B cell (primary cell): ENCODE measurements around the gene HOXC6. TPM values are rescaled to one million over a fixed set of nuclear protein-coding genes. Genes with fewer than 3 reads are reported as not detected.
A peak's percentile ranks its signal among the peaks of the same experiment; 100 is the strongest.

ENCODE experiments used
- ATAC-seq: fragments of 200-7000 bp; cut with Tn5 transposase; one replicate; pipeline ENCODE4 v1.10.0; 2021; ENCODE audit warnings: low read depth, mild to moderate bottlenecking, moderate number of reproducible peaks, moderate library complexity
- CTCF ChIA-PET: fragments of 350-600 bp; sonication (Branson Sonifier 250); formaldehyde crosslinking; loops from one replicate; lab custom pipeline; 2021; ENCODE audit warnings: antibody characterized with exemption, inconsistent platforms; lab: Charles Lee
- POLR2A ChIA-PET: fragments of 350-600 bp; sonication (Branson Sonifier 250); formaldehyde crosslinking; loops from one replicate; lab custom pipeline; 2021; ENCODE audit warnings: antibody characterized with exemption; lab: Charles Lee
- DNase-seq: peaks from one replicate; pipeline ENCODE4 v3.0.0; 2013
- H2AFZ ChIP-seq: 2 replicates; pipeline ENCODE4 v1.6.1; 2012; ENCODE audit warnings: mild to moderate bottlenecking, low read depth, low read length; ENCODE audit not compliant: insufficient read depth, poor library complexity, severe bottlenecking
- H3K27ac ChIP-seq, 2 donors: 1 replicate in 1 of 2; 2 replicates in 1 of 2; pipeline ENCODE4 v1.5.1; 2012 to 2013; ENCODE audit warnings: low read length in 2 of 2, mild to moderate bottlenecking in 2 of 2, moderate library complexity in 1 of 2
- H3K27me3 ChIP-seq, 4 experiments: fragments of 200-600 bp in 1 of 4; sonication (generic) in 1 of 4; replicated peaks in 1 of 4; 1 replicate in 2 of 4; 2 replicates in 2 of 4; pipeline versions ENCODE4 v1.6.1 to v1.7.0; 2013 to 2016; ENCODE audit warnings: low read length in 3 of 4, mild to moderate bottlenecking in 2 of 4, mixed read lengths in 1 of 4, moderate library complexity in 1 of 4; ENCODE audit not compliant: insufficient read depth in 4 of 4, control insufficient read depth in 3 of 4; ENCODE audit errors: control extremely low read depth in 1 of 4
- H3K36me3 ChIP-seq, 2 experiments: replicated peaks in 1 of 2; 1 replicate in 1 of 2; 2 replicates in 1 of 2; pipeline versions ENCODE4 v1.6.1 to v1.7.1; 2013; ENCODE audit warnings: low read length in 1 of 2; ENCODE audit not compliant: insufficient read depth in 2 of 2, control insufficient read depth in 1 of 2; ENCODE audit errors: control extremely low read depth in 1 of 2, extremely low read depth in 1 of 2
- H3K4me1 ChIP-seq, 2 donors: fragments of 200-600 bp in 1 of 2; sonication (generic) in 1 of 2; 1 replicate in 1 of 2; 2 replicates in 1 of 2; pipeline versions ENCODE4 v1.5.1 to v1.6.1; 2013 to 2017; ENCODE audit warnings: low read length in 2 of 2; ENCODE audit not compliant: control insufficient read depth in 2 of 2, insufficient read depth in 2 of 2
- H3K4me2 ChIP-seq: replicated peaks from 2 replicates; pipeline ENCODE3; 2012; ENCODE audit warnings: mild to moderate bottlenecking, low read depth, low read length; ENCODE audit not compliant: poor library complexity, severe bottlenecking
- H3K4me3 ChIP-seq, 5 experiments: fragments of 200-600 bp in 1 of 5; sonication (generic) in 1 of 5; 1 replicate in 3 of 5; 2 replicates in 2 of 5; pipeline versions ENCODE4 v1.5.1 to v1.7.0; 2011 to 2016; ENCODE audit warnings: low read length in 4 of 5, mild to moderate bottlenecking in 4 of 5, low read depth in 2 of 5, control low read depth in 1 of 5, moderate library complexity in 1 of 5; ENCODE audit not compliant: insufficient read depth in 1 of 5; ENCODE audit errors: control extremely low read depth in 1 of 5, extremely low read depth in 1 of 5
- H3K79me2 ChIP-seq: fragments of 200-600 bp; sonication (generic); one replicate; pipeline ENCODE4 v1.6.0; 2016; ENCODE audit warnings: low read length; ENCODE audit not compliant: control insufficient read depth, insufficient read depth
- H3K9ac ChIP-seq: fragments of 200-600 bp; sonication (generic); 2 replicates; pipeline ENCODE4 v1.6.1; 2017; ENCODE audit warnings: mild to moderate bottlenecking, low read length, moderate library complexity
- H3K9me3 ChIP-seq, 3 donors: one replicate each; pipeline versions ENCODE4 v1.6.1 to v1.7.1; 2013; ENCODE audit warnings: low read length in 2 of 3; ENCODE audit not compliant: control insufficient read depth in 2 of 3, insufficient read depth in 1 of 3; ENCODE audit errors: control extremely low read depth in 1 of 3
- H4K20me1 ChIP-seq: 2 replicates; pipeline ENCODE4 v1.6.0; 2012; ENCODE audit warnings: mild to moderate bottlenecking, low read length; ENCODE audit not compliant: insufficient read depth, control insufficient read depth, poor library complexity, severe bottlenecking
- H3K27ac Mint-ChIP-seq: one replicate; pipeline ENCODE4 v1.8.0; 2021; ENCODE audit warnings: mixed read lengths
- H3K27me3 Mint-ChIP-seq: one replicate; pipeline ENCODE4 v1.8.0; 2021; ENCODE audit warnings: mixed read lengths
- H3K4me1 Mint-ChIP-seq: one replicate; pipeline ENCODE4 v1.8.0; 2021; ENCODE audit warnings: mixed read lengths
- H3K4me3 Mint-ChIP-seq: one replicate; pipeline ENCODE4 v1.8.0; 2021; ENCODE audit warnings: mixed read lengths
- H3K9me3 Mint-ChIP-seq: one replicate; pipeline ENCODE4 v1.8.0; 2022; ENCODE audit warnings: mixed read lengths; ENCODE audit not compliant: insufficient read depth
- EZH2 ChIP-seq: IDR thresholded peaks from 2 replicates; pipeline ENCODE4 v1.6.1; 2012; ENCODE audit warnings: borderline replicate concordance, low read depth, mild to moderate bottlenecking, moderate library complexity, low read length; ENCODE audit not compliant: insufficient read depth, poor library complexity, severe bottlenecking
- WGBS: methylation state at CpG from one replicate; pipeline ENCODE4 v1.1.5; 2013; ENCODE audit warnings: missing lambda C conversion rate; ENCODE audit not compliant: insufficient coverage; 5-methylcytosine and 5-hydroxymethylcytosine counted together
- intact Hi-C: fragments of 100-400 bp; cut with micrococcal nuclease; formaldehyde crosslinking; loops from one replicate; pipeline ENCODE4 v1.10.0; 2022
- polyA plus RNA-seq: library from polyadenylated mRNA; depleted of rRNA; stranded (reverse); fragments of >200 nt; gene quantifications from 2 replicates; pipeline ENCODE4 v1.2.3, GENCODE V29; 2012
- total RNA-seq, 2 donors: library from RNA; stranded (reverse); fragments of 120-200 nt in 1 of 2; gene quantifications; 1 replicate in 1 of 2; 2 replicates in 1 of 2; pipeline versions ENCODE4 v1.2.3 to v1.2.4, GENCODE V29; 2013 to 2022
- TF ChIP-seq, protein P1 (sequence below): fragments of 200-600 bp; IDR thresholded peaks from one replicate; pipeline ENCODE4 v1.8.0; 2022; ENCODE audit warnings: antibody characterized with exemption, mild to moderate bottlenecking

The HOXC6 gene
- total and polyA plus RNA-seq, 2 donors (not counting 1 experiment from before 2014, with no cell fraction given) = not detected

- Histone ChIP-seq H3K27ac (no peak overlapping the region), H3K4me3 (peak overlapping the region in 3 of 5 experiments; percentile 57 to 60 (median 59)), H3K9ac (peak overlapping the region; percentile 58), H3K79me2 (no peaks in the 10 kb centered on the region), H2AFZ (peak overlapping the region; percentile 70), H4K20me1 (no peaks in the 10 kb centered on the region), H3K4me1 (peaks cover 34 to 64% of the 10 kb centered on the region in 2 donors), H3K27me3 (peaks cover 0 to 98% (median 86%) of the 10 kb centered on the region in 4 experiments), H3K36me3 (no peaks in the 10 kb centered on the region), H3K4me2 (peak overlapping the region; percentile 96), H3K9me3 (peaks cover 0 to 73% (median 0%) of the 10 kb centered on the region in 3 donors)
- no peak for ATAC-seq
- ChIA-PET POLR2A (interaction anchor here (0.6 to 0.7 kb wide), 2 partner anchors 19 to 219 kb away, joined by 3 to 10 read pairs; no protein-coding TSS in a partner anchor), CTCF (no interaction called here)
- intact Hi-C loops = loop anchor here (5.0 kb wide), 2 partner anchors 37 to 43 kb away; partner anchors contain the start of genes HOXC12 and HOXC5
- peaks cover 37% of the 10 kb centered on the region for H3K4me1 Mint-ChIP-seq
- no peaks in the 10 kb centered on the region for H3K9me3 Mint-ChIP-seq
- no peak for DNase-seq
- peak overlapping the region; percentile 89 for H3K4me3 Mint-ChIP-seq
- TF ChIP-seq EZH2 = no peak
- TF ChIP-seq, protein P1, sequence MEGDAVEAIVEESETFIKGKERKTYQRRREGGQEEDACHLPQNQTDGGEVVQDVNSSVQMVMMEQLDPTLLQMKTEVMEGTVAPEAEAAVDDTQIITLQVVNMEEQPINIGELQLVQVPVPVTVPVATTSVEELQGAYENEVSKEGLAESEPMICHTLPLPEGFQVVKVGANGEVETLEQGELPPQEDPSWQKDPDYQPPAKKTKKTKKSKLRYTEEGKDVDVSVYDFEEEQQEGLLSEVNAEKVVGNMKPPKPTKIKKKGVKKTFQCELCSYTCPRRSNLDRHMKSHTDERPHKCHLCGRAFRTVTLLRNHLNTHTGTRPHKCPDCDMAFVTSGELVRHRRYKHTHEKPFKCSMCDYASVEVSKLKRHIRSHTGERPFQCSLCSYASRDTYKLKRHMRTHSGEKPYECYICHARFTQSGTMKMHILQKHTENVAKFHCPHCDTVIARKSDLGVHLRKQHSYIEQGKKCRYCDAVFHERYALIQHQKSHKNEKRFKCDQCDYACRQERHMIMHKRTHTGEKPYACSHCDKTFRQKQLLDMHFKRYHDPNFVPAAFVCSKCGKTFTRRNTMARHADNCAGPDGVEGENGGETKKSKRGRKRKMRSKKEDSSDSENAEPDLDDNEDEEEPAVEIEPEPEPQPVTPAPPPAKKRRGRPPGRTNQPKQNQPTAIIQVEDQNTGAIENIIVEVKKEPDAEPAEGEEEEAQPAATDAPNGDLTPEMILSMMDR = no peak
- H3K27me3 Mint-ChIP-seq = peaks cover 91% of the 10 kb centered on the region
- WGBS = 5% methylated on average over 17 of the region's 17 CpGs
- H3K27ac Mint-ChIP-seq = peak overlapping the region; percentile 47
These were observed 33.2 kb upstream of the HOXC6 start for GRCh38 chr12:53995002-53995377.
